Keratinocyte (primary cell): ENCODE results near the gene SLC43A1. TPM values are rescaled to one million over a fixed set of nuclear protein-coding genes. Genes with fewer than 3 reads are reported as not detected.

Source experiments
- DNase-seq: peaks from one replicate; pipeline ENCODE4 v3.0.0-alpha.2; 2011; ENCODE audit warnings: low read depth, missing footprints, low spot score
- FAIRE-seq: peaks from 2 replicates; lab custom pipeline; 2011; peaks lifted over from hg19 to GRCh38; lab: Jason Lieb, UNC
- H2AFZ ChIP-seq: 2 replicates; pipeline ENCODE4 v1.6.0; 2012; ENCODE audit warnings: low read length, control low read depth, inconsistent platforms; ENCODE audit not compliant: control insufficient read depth
- H3K27ac ChIP-seq: 2 replicates; pipeline ENCODE4 v1.5.1; 2011; ENCODE audit warnings: low read length; ENCODE audit not compliant: control insufficient read depth, insufficient read depth
- H3K27me3 ChIP-seq: 3 replicates; pipeline ENCODE4 v1.6.0; 2011; ENCODE audit warnings: low read length; ENCODE audit not compliant: control insufficient read depth, insufficient read depth; ENCODE audit errors: extremely low read depth
- H3K36me3 ChIP-seq, 2 experiments: 2 replicates in 1 of 2; 3 replicates in 1 of 2; pipeline ENCODE4 v1.5.1; 2011; ENCODE audit warnings: low read length in 2 of 2, mild to moderate bottlenecking in 1 of 2; ENCODE audit not compliant: control insufficient read depth in 2 of 2, insufficient read depth in 2 of 2; ENCODE audit errors: extremely low read depth in 1 of 2
- H3K4me1 ChIP-seq: 3 replicates; pipeline ENCODE4 v1.5.1; 2011; ENCODE audit warnings: low read length; ENCODE audit not compliant: control insufficient read depth, insufficient read depth; ENCODE audit errors: extremely low read depth
- H3K4me2 ChIP-seq: 3 replicates; pipeline ENCODE4 v1.6.0; 2011; ENCODE audit warnings: low read depth, low read length; ENCODE audit not compliant: control insufficient read depth, insufficient read depth; ENCODE audit errors: extremely low read depth
- H3K4me3 ChIP-seq, 3 experiments: fragments of 200-600 bp in 1 of 3; sonication (generic) in 1 of 3; 2 replicates in 2 of 3; 3 replicates in 1 of 3; pipeline ENCODE4 v1.5.1; 2011 to 2016; ENCODE audit warnings: low read length in 3 of 3, mild to moderate bottlenecking in 3 of 3, control low read depth in 2 of 3, inconsistent platforms in 1 of 3, low read depth in 1 of 3, mixed read lengths in 1 of 3, mixed run types in 1 of 3, moderate library complexity in 1 of 3; ENCODE audit not compliant: control insufficient read depth in 2 of 3, insufficient read depth in 2 of 3; ENCODE audit errors: extremely low read depth in 1 of 3
- H3K79me2 ChIP-seq: 2 replicates; pipeline ENCODE4 v1.6.0; 2012; ENCODE audit warnings: low read length; ENCODE audit not compliant: control insufficient read depth, insufficient read depth
- H3K9ac ChIP-seq: 3 replicates; pipeline ENCODE4 v1.6.0; 2011; ENCODE audit warnings: low read length; ENCODE audit not compliant: control insufficient read depth, insufficient read depth; ENCODE audit errors: extremely low read depth
- H3K9me1 ChIP-seq: 3 replicates; pipeline ENCODE4 v1.6.0; 2011; ENCODE audit warnings: low read length; ENCODE audit not compliant: control insufficient read depth, insufficient read depth; ENCODE audit errors: extremely low read depth
- H3K9me3 ChIP-seq: 2 replicates; pipeline ENCODE4 v1.5.1; 2012; ENCODE audit warnings: low read depth, low read length; ENCODE audit not compliant: control insufficient read depth
- H4K20me1 ChIP-seq: 3 replicates; pipeline ENCODE4 v1.6.0; 2011; ENCODE audit warnings: low read length; ENCODE audit not compliant: control insufficient read depth, insufficient read depth; ENCODE audit errors: extremely low read depth
- EZH2 ChIP-seq: IDR thresholded peaks from one replicate; pipeline ENCODE4 v1.6.1; 2012; ENCODE audit warnings: inconsistent platforms, mild to moderate bottlenecking, low read length, moderate library complexity
- dilution Hi-C: fragments of 300-500 bp; cut with MboI; formaldehyde crosslinking; loops from one replicate; pipeline ENCODE4 v1.7.0; 2020; ENCODE audit warnings: low sequenced_read_pairs; ENCODE audit not compliant: extremely low pct_ligation_motif_present
- polyA plus RNA-seq, 5 experiments: library from polyadenylated mRNA; depleted of rRNA in 3 of 5; stranded (reverse) in 3 of 5; stranded (forward) in 1 of 5; unstranded in 1 of 5; fragments of >200 nt; gene quantifications; 1 replicate in 1 of 5; 2 replicates in 3 of 5; 3 replicates in 1 of 5; pipeline versions ENCODE4 v1.2.1 to v1.2.3, GENCODE V29; 2011 to 2012; ENCODE audit warnings: missing spikeins in 2 of 5, low read depth in 1 of 5, low replicate concordance in 1 of 5
- TF ChIP-seq, protein P1 (sequence below), 3 experiments: IDR thresholded peaks in 1 of 3; conservative IDR thresholded peaks in 1 of 3; optimal IDR thresholded peaks in 1 of 3; 2 replicates in 2 of 3; 3 replicates in 1 of 3; pipeline versions ENCODE3 to v1.5.1; 2011; ENCODE audit warnings: low read length in 3 of 3, mild to moderate bottlenecking in 3 of 3, moderate library complexity in 2 of 3, control low read depth in 1 of 3, inconsistent platforms in 1 of 3; ENCODE audit not compliant: insufficient read depth in 2 of 3; ENCODE audit errors: extremely low read depth in 1 of 3

Gene SLC43A1
- polyA plus RNA-seq, 1 donor (not counting 4 experiments of a cell fraction or from before 2014, with no cell fraction given), result 0.75 TPM

GRCh38 chr11:57560146-57560545 is 44.6 kb upstream of the SLC43A1 start:
- Histone ChIP-seq H3K4me3 (no peak overlapping the region), H3K4me2 (no peak overlapping the region), H2AFZ (no peak overlapping the region), H3K4me1 (peaks cover 5% of the 10 kb centered on the region), H3K9me3 (no peaks in the 10 kb centered on the region), H3K27me3 (no peaks in the 10 kb centered on the region), H3K27ac (no peak overlapping the region), H3K9ac (no peak overlapping the region), H3K9me1 (no peaks in the 10 kb centered on the region), H4K20me1 (no peaks in the 10 kb centered on the region), H3K36me3 (peaks cover 0 to 6% of the 10 kb centered on the region in 2 experiments), H3K79me2 (peaks cover 6% of the 10 kb centered on the region)
- dilution Hi-C loops, result no loop called here
- no peak for FAIRE-seq
- DNase-seq, result no peak
- TF ChIP-seq, protein P1, sequence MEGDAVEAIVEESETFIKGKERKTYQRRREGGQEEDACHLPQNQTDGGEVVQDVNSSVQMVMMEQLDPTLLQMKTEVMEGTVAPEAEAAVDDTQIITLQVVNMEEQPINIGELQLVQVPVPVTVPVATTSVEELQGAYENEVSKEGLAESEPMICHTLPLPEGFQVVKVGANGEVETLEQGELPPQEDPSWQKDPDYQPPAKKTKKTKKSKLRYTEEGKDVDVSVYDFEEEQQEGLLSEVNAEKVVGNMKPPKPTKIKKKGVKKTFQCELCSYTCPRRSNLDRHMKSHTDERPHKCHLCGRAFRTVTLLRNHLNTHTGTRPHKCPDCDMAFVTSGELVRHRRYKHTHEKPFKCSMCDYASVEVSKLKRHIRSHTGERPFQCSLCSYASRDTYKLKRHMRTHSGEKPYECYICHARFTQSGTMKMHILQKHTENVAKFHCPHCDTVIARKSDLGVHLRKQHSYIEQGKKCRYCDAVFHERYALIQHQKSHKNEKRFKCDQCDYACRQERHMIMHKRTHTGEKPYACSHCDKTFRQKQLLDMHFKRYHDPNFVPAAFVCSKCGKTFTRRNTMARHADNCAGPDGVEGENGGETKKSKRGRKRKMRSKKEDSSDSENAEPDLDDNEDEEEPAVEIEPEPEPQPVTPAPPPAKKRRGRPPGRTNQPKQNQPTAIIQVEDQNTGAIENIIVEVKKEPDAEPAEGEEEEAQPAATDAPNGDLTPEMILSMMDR (optimal IDR thresholded peaks at IDR 0.05 in 1 of 3, IDR thresholded peaks at IDR 0.05 in 1 of 3, conservative IDR thresholded peaks at IDR 0.05 in 1 of 3; ENCODE audit: extremely low read depth in 1 of 3, insufficient read depth in 2 of 3, low read length in 3 of 3), result no peak
- TF ChIP-seq EZH2, result no peak

GRCh38 chr11:57556041-57556440 is 40.5 kb upstream of the SLC43A1 start:
- H3K27ac ChIP-seq, result no peak overlapping the region
- H2AFZ ChIP-seq, result no peak overlapping the region
- H3K9ac ChIP-seq, result no peak overlapping the region
- no peaks in the 10 kb centered on the region for H3K79me2 ChIP-seq
- FAIRE-seq (no peak), DNase-seq (no peak)
- no peaks in the 10 kb centered on the region for H3K4me1 ChIP-seq
- H3K4me2 ChIP-seq, result no peak overlapping the region
- no peaks in the 10 kb centered on the region for H4K20me1 ChIP-seq
- no peaks in the 10 kb centered on the region for H3K27me3 ChIP-seq
- no peaks in the 10 kb centered on the region for H3K9me1 ChIP-seq
- peaks cover 7 to 21% of the 10 kb centered on the region in 2 experiments for H3K36me3 ChIP-seq
- H3K9me3 ChIP-seq, result no peaks in the 10 kb centered on the region
- TF ChIP-seq, protein P1 (optimal IDR thresholded peaks at IDR 0.05 in 1 of 3, IDR thresholded peaks at IDR 0.05 in 1 of 3, conservative IDR thresholded peaks at IDR 0.05 in 1 of 3; ENCODE audit: extremely low read depth in 1 of 3, insufficient read depth in 2 of 3, low read length in 3 of 3), result no peak
- TF ChIP-seq EZH2, result no peak
- no peak overlapping the region for H3K4me3 ChIP-seq
- dilution Hi-C loops, result no loop called here
